B cell (primary cell): Measurements from ENCODE around the gene IRAK1. TPM values are rescaled to one million over a fixed set of nuclear protein-coding genes. Genes with fewer than 3 reads are reported as not detected.

Source experiments
- ATAC-seq: fragments of 200-7000 bp; cut with Tn5 transposase; one replicate; pipeline ENCODE4 v1.10.0; 2021; ENCODE audit warnings: low read depth, mild to moderate bottlenecking, moderate number of reproducible peaks, moderate library complexity
- CTCF ChIA-PET: fragments of 350-600 bp; sonication (Branson Sonifier 250); formaldehyde crosslinking; loops from one replicate; lab custom pipeline; 2021; ENCODE audit warnings: antibody characterized with exemption, inconsistent platforms; lab: Charles Lee
- POLR2A ChIA-PET: fragments of 350-600 bp; sonication (Branson Sonifier 250); formaldehyde crosslinking; loops from one replicate; lab custom pipeline; 2021; ENCODE audit warnings: antibody characterized with exemption; lab: Charles Lee
- DNase-seq: peaks from one replicate; pipeline ENCODE4 v3.0.0; 2013
- H2AFZ ChIP-seq: 2 replicates; pipeline ENCODE4 v1.6.1; 2012; ENCODE audit warnings: mild to moderate bottlenecking, low read depth, low read length; ENCODE audit not compliant: insufficient read depth, poor library complexity, severe bottlenecking
- H3K27ac ChIP-seq, 2 donors: 1 replicate in 1 of 2; 2 replicates in 1 of 2; pipeline ENCODE4 v1.5.1; 2012 to 2013; ENCODE audit warnings: low read length in 2 of 2, mild to moderate bottlenecking in 2 of 2, moderate library complexity in 1 of 2
- H3K27me3 ChIP-seq, 4 experiments: fragments of 200-600 bp in 1 of 4; sonication (generic) in 1 of 4; replicated peaks in 1 of 4; 1 replicate in 2 of 4; 2 replicates in 2 of 4; pipeline versions ENCODE4 v1.6.1 to v1.7.0; 2013 to 2016; ENCODE audit warnings: low read length in 3 of 4, mild to moderate bottlenecking in 2 of 4, mixed read lengths in 1 of 4, moderate library complexity in 1 of 4; ENCODE audit not compliant: insufficient read depth in 4 of 4, control insufficient read depth in 3 of 4; ENCODE audit errors: control extremely low read depth in 1 of 4
- H3K36me3 ChIP-seq, 2 experiments: replicated peaks in 1 of 2; 1 replicate in 1 of 2; 2 replicates in 1 of 2; pipeline versions ENCODE4 v1.6.1 to v1.7.1; 2013; ENCODE audit warnings: low read length in 1 of 2; ENCODE audit not compliant: insufficient read depth in 2 of 2, control insufficient read depth in 1 of 2; ENCODE audit errors: control extremely low read depth in 1 of 2, extremely low read depth in 1 of 2
- H3K4me1 ChIP-seq, 2 donors: fragments of 200-600 bp in 1 of 2; sonication (generic) in 1 of 2; 1 replicate in 1 of 2; 2 replicates in 1 of 2; pipeline versions ENCODE4 v1.5.1 to v1.6.1; 2013 to 2017; ENCODE audit warnings: low read length in 2 of 2; ENCODE audit not compliant: control insufficient read depth in 2 of 2, insufficient read depth in 2 of 2
- H3K4me2 ChIP-seq: replicated peaks from 2 replicates; pipeline ENCODE3; 2012; ENCODE audit warnings: mild to moderate bottlenecking, low read depth, low read length; ENCODE audit not compliant: poor library complexity, severe bottlenecking
- H3K4me3 ChIP-seq, 5 experiments: fragments of 200-600 bp in 1 of 5; sonication (generic) in 1 of 5; 1 replicate in 3 of 5; 2 replicates in 2 of 5; pipeline versions ENCODE4 v1.5.1 to v1.7.0; 2011 to 2016; ENCODE audit warnings: low read length in 4 of 5, mild to moderate bottlenecking in 4 of 5, low read depth in 2 of 5, control low read depth in 1 of 5, moderate library complexity in 1 of 5; ENCODE audit not compliant: insufficient read depth in 1 of 5; ENCODE audit errors: control extremely low read depth in 1 of 5, extremely low read depth in 1 of 5
- H3K79me2 ChIP-seq: fragments of 200-600 bp; sonication (generic); one replicate; pipeline ENCODE4 v1.6.0; 2016; ENCODE audit warnings: low read length; ENCODE audit not compliant: control insufficient read depth, insufficient read depth
- H3K9ac ChIP-seq: fragments of 200-600 bp; sonication (generic); 2 replicates; pipeline ENCODE4 v1.6.1; 2017; ENCODE audit warnings: mild to moderate bottlenecking, low read length, moderate library complexity
- H3K9me3 ChIP-seq, 3 donors: one replicate each; pipeline versions ENCODE4 v1.6.1 to v1.7.1; 2013; ENCODE audit warnings: low read length in 2 of 3; ENCODE audit not compliant: control insufficient read depth in 2 of 3, insufficient read depth in 1 of 3; ENCODE audit errors: control extremely low read depth in 1 of 3
- H4K20me1 ChIP-seq: 2 replicates; pipeline ENCODE4 v1.6.0; 2012; ENCODE audit warnings: mild to moderate bottlenecking, low read length; ENCODE audit not compliant: insufficient read depth, control insufficient read depth, poor library complexity, severe bottlenecking
- H3K27ac Mint-ChIP-seq: one replicate; pipeline ENCODE4 v1.8.0; 2021; ENCODE audit warnings: mixed read lengths
- H3K27me3 Mint-ChIP-seq: one replicate; pipeline ENCODE4 v1.8.0; 2021; ENCODE audit warnings: mixed read lengths
- H3K4me1 Mint-ChIP-seq: one replicate; pipeline ENCODE4 v1.8.0; 2021; ENCODE audit warnings: mixed read lengths
- H3K4me3 Mint-ChIP-seq: one replicate; pipeline ENCODE4 v1.8.0; 2021; ENCODE audit warnings: mixed read lengths
- H3K9me3 Mint-ChIP-seq: one replicate; pipeline ENCODE4 v1.8.0; 2022; ENCODE audit warnings: mixed read lengths; ENCODE audit not compliant: insufficient read depth
- CTCF ChIP-seq: fragments of 200-600 bp; IDR thresholded peaks from one replicate; pipeline ENCODE4 v1.8.0; 2022; ENCODE audit warnings: antibody characterized with exemption, mild to moderate bottlenecking
- EZH2 ChIP-seq: IDR thresholded peaks from 2 replicates; pipeline ENCODE4 v1.6.1; 2012; ENCODE audit warnings: borderline replicate concordance, low read depth, mild to moderate bottlenecking, moderate library complexity, low read length; ENCODE audit not compliant: insufficient read depth, poor library complexity, severe bottlenecking
- WGBS: methylation state at CpG from one replicate; pipeline ENCODE4 v1.1.5; 2013; ENCODE audit warnings: missing lambda C conversion rate; ENCODE audit not compliant: insufficient coverage; 5-methylcytosine and 5-hydroxymethylcytosine counted together
- intact Hi-C: fragments of 100-400 bp; cut with micrococcal nuclease; formaldehyde crosslinking; loops from one replicate; pipeline ENCODE4 v1.10.0; 2022
- polyA plus RNA-seq: library from polyadenylated mRNA; depleted of rRNA; stranded (reverse); fragments of >200 nt; gene quantifications from 2 replicates; pipeline ENCODE4 v1.2.3, GENCODE V29; 2012
- total RNA-seq, 2 donors: library from RNA; stranded (reverse); fragments of 120-200 nt in 1 of 2; gene quantifications; 1 replicate in 1 of 2; 2 replicates in 1 of 2; pipeline versions ENCODE4 v1.2.3 to v1.2.4, GENCODE V29; 2013 to 2022

Gene IRAK1
- total and polyA plus RNA-seq, 2 donors (not counting 1 experiment from before 2014, with no cell fraction given) = 112 to 118 TPM

- Mint-ChIP-seq H3K27me3 (no peaks in the 10 kb centered on the region), H3K4me1 (peaks cover 49% of the 10 kb centered on the region), H3K27ac (peak overlapping the region; percentile 98), H3K9me3 (no peaks in the 10 kb centered on the region), H3K4me3 (peak overlapping the region; percentile 86)
- H3K27ac ChIP-seq = peak overlapping the region; percentile 73 to 82
- H3K9ac ChIP-seq = no peak overlapping the region
- ATAC-seq = no peak
- TF ChIP-seq CTCF (no peak), EZH2 (no peak)
- H3K4me2 ChIP-seq = peak overlapping the region; percentile 42
- no peaks in the 10 kb centered on the region for H3K79me2 ChIP-seq
- intact Hi-C loops = loop anchor here (2.0 to 5.0 kb wide), 2 partner anchors 22 to 35 kb away; partner anchors contain the start of genes HCFC1 and TMEM187
- H3K4me3 ChIP-seq = no peak overlapping the region
- CTCF ChIA-PET = interaction anchor here (1.3 kb wide), 1 partner anchor 38 kb away, joined by 5 read pairs; no protein-coding TSS in a partner anchor
- POLR2A ChIA-PET = interaction anchor here (0.6 to 1.7 kb wide), 4 partner anchors 12 to 79 kb away, joined by 3 to 7 read pairs (median 6); partner anchors contain the start of gene HCFC1
- H3K27me3 ChIP-seq = no peaks in the 10 kb centered on the region
- no peaks in the 10 kb centered on the region for H4K20me1 ChIP-seq
- H2AFZ ChIP-seq = no peak overlapping the region
- H3K36me3 ChIP-seq = peaks cover 0 to 7% of the 10 kb centered on the region in 2 experiments
- DNase-seq = no peak
- 81% methylated on average over 11 of the region's 20 CpGs for WGBS
- peaks cover 39 to 59% of the 10 kb centered on the region in 2 donors for H3K4me1 ChIP-seq
- H3K9me3 ChIP-seq = no peaks in the 10 kb centered on the region
These were observed 12.8 kb downstream of the IRAK1 start for GRCh38 chrX:154006947-154007346.

DNA sequence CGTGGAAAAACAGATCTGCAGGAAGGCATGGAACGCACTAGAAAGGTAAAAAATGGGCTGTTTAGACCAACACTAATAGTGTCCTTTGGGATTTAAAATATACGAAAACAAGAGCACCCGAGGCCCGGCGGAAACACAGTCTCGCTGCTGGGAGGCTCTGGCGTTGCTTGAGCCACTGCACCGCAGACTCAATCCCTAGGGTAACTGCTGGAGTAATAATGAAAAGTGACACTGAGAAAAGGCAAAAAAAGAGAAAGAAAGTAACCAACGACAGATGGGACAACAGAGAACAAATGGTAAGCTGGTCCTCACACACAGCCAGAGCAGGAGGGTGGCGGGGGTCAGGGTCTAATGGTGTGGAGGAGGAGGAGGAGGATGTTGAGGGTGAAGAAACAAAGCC is 15.4 kb downstream of the IRAK1 start:
- Mint-ChIP-seq H3K27me3 (no peaks in the 10 kb centered on the region), H3K4me1 (peaks cover 52% of the 10 kb centered on the region), H3K9me3 (no peaks in the 10 kb centered on the region), H3K27ac (peak overlapping the region; percentile 83), H3K4me3 (peak overlapping the region; percentile 51)
- TF ChIP-seq EZH2 = no peak
- TF ChIP-seq CTCF = no peak
- Histone ChIP-seq H4K20me1 (no peaks in the 10 kb centered on the region), H3K4me2 (peak overlapping the region; percentile 23), H3K36me3 (no peaks in the 10 kb centered on the region), H3K79me2 (no peaks in the 10 kb centered on the region), H3K9me3 (no peaks in the 10 kb centered on the region), H2AFZ (no peak overlapping the region), H3K4me1 (peaks cover 43 to 64% of the 10 kb centered on the region in 2 donors), H3K27me3 (no peaks in the 10 kb centered on the region), H3K9ac (no peak overlapping the region), H3K27ac (peak overlapping the region in 1 of 2 donors; percentile 38), H3K4me3 (no peak overlapping the region)
- intact Hi-C loops = no loop called here
- ChIA-PET POLR2A (interaction anchor here (0.7 to 0.9 kb wide), 2 partner anchors 21 to 33 kb away, joined by 3 to 4 read pairs; partner anchors contain the start of gene HCFC1), CTCF (interaction anchor here (0.8 to 1.6 kb wide), 2 partner anchors 10 to 57 kb away, joined by 4 to 6 read pairs; no protein-coding TSS in a partner anchor)
- no peak for DNase-seq
- 65% methylated on average over 8 of the region's 11 CpGs for WGBS
- ATAC-seq = no peak
